Medulla oblongata (tissue), 1 donor: ENCODE measurements around the gene LCN10.

ENCODE experiments used
- DNase-seq: peaks from one replicate; pipeline ENCODE4 v3.0.0-alpha.2; 2015; ENCODE audit errors: extremely low spot score

LCN10 gene

GRCh38 chr9:136688274-136689107 is 54.2 kb downstream of the LCN10 start:
- DNase-seq, result peak; percentile 20
